Endothelial cell of umbilical vein (primary cell): ENCODE data around the gene TMF1. TPM values are rescaled to one million over a fixed set of nuclear protein-coding genes. Genes with fewer than 3 reads are reported as not detected.

Source experiments
- BruUV-seq: library from RNA; stranded (reverse); fragments of 400-500 nt; replicated peaks from 2 replicates; lab custom pipeline; 2021; lab: Mats Ljungman, UMichigan
- CTCF ChIA-PET: fragments of 300-600, 350-600 bp; sonication (Branson Sonifier 250); formaldehyde crosslinking; loops from one replicate; lab custom pipeline; 2021; ENCODE audit warnings: antibody characterized with exemption, inconsistent platforms; lab: Charles Lee
- POLR2A ChIA-PET: fragments of 300-600, 350-600 bp; sonication (Branson Sonifier 250); formaldehyde crosslinking; loops from one replicate; lab custom pipeline; 2021; ENCODE audit warnings: antibody characterized with exemption, inconsistent platforms; lab: Charles Lee
- DNase-seq: peaks from one replicate; pipeline ENCODE4 v3.0.0-alpha.2; 2011; ENCODE audit warnings: low read depth, low spot score
- FAIRE-seq: peaks from 2 replicates; lab custom pipeline; 2011; peaks lifted over from hg19 to GRCh38; lab: Jason Lieb, UNC
- H2AFZ ChIP-seq: 2 replicates; pipeline ENCODE4 v1.6.0; 2012; ENCODE audit warnings: low read depth, low read length, control low read depth, inconsistent platforms
- H3K27ac ChIP-seq: 2 replicates; pipeline ENCODE4 v1.5.1; 2011; ENCODE audit warnings: low read depth, mild to moderate bottlenecking, control low read depth, low read length, moderate library complexity; ENCODE audit not compliant: insufficient read depth
- H3K27me3 ChIP-seq, 2 experiments: 2 replicates each; pipeline versions ENCODE4 v1.6.0 to v1.6.1; 2011; ENCODE audit warnings: low read length in 2 of 2, mixed read lengths in 1 of 2; ENCODE audit not compliant: control insufficient read depth in 2 of 2, insufficient read depth in 2 of 2
- H3K36me3 ChIP-seq, 2 experiments: 2 replicates in 1 of 2; 3 replicates in 1 of 2; pipeline ENCODE4 v1.5.1; 2011; ENCODE audit warnings: low read length in 2 of 2, mild to moderate bottlenecking in 1 of 2, moderate library complexity in 1 of 2; ENCODE audit not compliant: control insufficient read depth in 2 of 2, insufficient read depth in 2 of 2; ENCODE audit errors: extremely low read depth in 1 of 2
- H3K4me1 ChIP-seq: 3 replicates; pipeline ENCODE4 v1.5.1; 2011; ENCODE audit warnings: mild to moderate bottlenecking, low read length; ENCODE audit not compliant: control insufficient read depth, insufficient read depth; ENCODE audit errors: extremely low read depth
- H3K4me2 ChIP-seq: 2 replicates; pipeline ENCODE4 v1.6.1; 2011; ENCODE audit warnings: low read length, control low read depth, mixed read lengths; ENCODE audit not compliant: insufficient read depth
- H3K4me3 ChIP-seq, 3 experiments: fragments of 200-600 bp in 1 of 3; sonication (generic), shearing (Covaris generic) in 1 of 3; replicated peaks in 1 of 3; 2 replicates each; pipeline ENCODE4 v1.5.1; 2011 to 2016; ENCODE audit warnings: control low read depth in 3 of 3, low read length in 3 of 3, mild to moderate bottlenecking in 2 of 3, inconsistent platforms in 1 of 3, low read depth in 1 of 3, moderate library complexity in 1 of 3; ENCODE audit not compliant: insufficient read depth in 1 of 3
- H3K79me2 ChIP-seq: 2 replicates; pipeline ENCODE4 v1.6.0; 2012; ENCODE audit warnings: low read length, inconsistent platforms; ENCODE audit not compliant: control insufficient read depth, insufficient read depth
- H3K9ac ChIP-seq: replicated peaks from 2 replicates; pipeline ENCODE3; 2011; ENCODE audit warnings: low read length, control low read depth; ENCODE audit not compliant: insufficient read depth; ENCODE audit errors: extremely low read depth
- H3K9me1 ChIP-seq: replicated peaks from 3 replicates; pipeline ENCODE4 v1.6.0; 2011; ENCODE audit warnings: mild to moderate bottlenecking, low read length; ENCODE audit not compliant: control insufficient read depth, insufficient read depth; ENCODE audit errors: extremely low read depth
- H3K9me3 ChIP-seq: replicated peaks from 2 replicates; pipeline ENCODE4 v1.5.1; 2012; ENCODE audit warnings: low read length, inconsistent platforms; ENCODE audit not compliant: control insufficient read depth, insufficient read depth
- H4K20me1 ChIP-seq: replicated peaks from 2 replicates; pipeline ENCODE3; 2011; ENCODE audit warnings: mild to moderate bottlenecking, low read length; ENCODE audit not compliant: control insufficient read depth, insufficient read depth; ENCODE audit errors: extremely low read depth
- CTCF ChIP-seq, 2 donors: IDR thresholded peaks; 1 replicate in 1 of 2; 2 replicates in 1 of 2; pipeline ENCODE4 v1.5.1; 2011; ENCODE audit warnings: low read length in 2 of 2, mild to moderate bottlenecking in 2 of 2, moderate library complexity in 2 of 2, control low read depth in 1 of 2, inconsistent platforms in 1 of 2, low read depth in 1 of 2; ENCODE audit not compliant: insufficient read depth in 1 of 2; ENCODE audit errors: extremely low read depth in 1 of 2
- EZH2 ChIP-seq: IDR thresholded peaks from 2 replicates; pipeline ENCODE4 v1.6.1; 2012; ENCODE audit warnings: borderline replicate concordance, low read depth, mild to moderate bottlenecking, moderate library complexity, low read length, inconsistent platforms; ENCODE audit not compliant: severe bottlenecking
- FOS ChIP-seq: IDR thresholded peaks from 2 replicates; pipeline ENCODE4 v1.6.1; 2011; ENCODE audit warnings: mild to moderate bottlenecking, low read length, moderate library complexity, borderline replicate concordance; ENCODE audit not compliant: insufficient read depth
- GATA2 ChIP-seq: IDR thresholded peaks from 2 replicates; pipeline ENCODE4 v1.7.0; 2011; ENCODE audit warnings: low read depth, mild to moderate bottlenecking, moderate library complexity, mixed read lengths, low read length; ENCODE audit not compliant: insufficient read length, insufficient read depth
- JUN ChIP-seq: IDR thresholded peaks from 2 replicates; pipeline ENCODE4 v1.6.1; 2011; ENCODE audit warnings: borderline replicate concordance, low read depth; ENCODE audit not compliant: insufficient read length, insufficient read depth
- MYC ChIP-seq: IDR thresholded peaks from one replicate; pipeline ENCODE4 v1.6.1; 2011; ENCODE audit warnings: mild to moderate bottlenecking, low read depth, low read length
- POLR2A ChIP-seq: IDR thresholded peaks from 2 replicates; pipeline ENCODE4 v1.6.1; 2012; ENCODE audit warnings: low read depth, mild to moderate bottlenecking, control low read depth, low read length
- POLR2AphosphoS5 ChIP-seq: IDR thresholded peaks from 2 replicates; pipeline ENCODE4 v1.6.1; 2012; ENCODE audit warnings: low read depth, mild to moderate bottlenecking, control low read depth, low read length, moderate library complexity; ENCODE audit not compliant: insufficient read depth
- dilution Hi-C: fragments of 300-500 bp; cut with MboI; formaldehyde crosslinking; loops from one replicate; pipeline ENCODE4 v1.15.0; 2019; ENCODE audit warnings: low sequenced_read_pairs; ENCODE audit not compliant: extremely low pct_ligation_motif_present
- intact Hi-C: fragments of 100-400 bp; cut with micrococcal nuclease; formaldehyde crosslinking; loops from one replicate; pipeline ENCODE4 v1.10.0; 2022
- polyA plus RNA-seq, 4 experiments: library from polyadenylated mRNA; depleted of rRNA in 3 of 4; stranded (reverse) in 3 of 4; unstranded in 1 of 4; fragments of >200 nt; gene quantifications; 2 replicates each; pipeline versions ENCODE4 v1.2.1 to v1.2.3, GENCODE V29; 2011 to 2012; ENCODE audit warnings: missing spikeins in 1 of 4
- total RNA-seq: library from RNA; stranded (reverse); gene quantifications from 2 replicates; pipeline ENCODE4 v1.2.3, GENCODE V29; 2021
- TF ChIP-seq, protein P1 (sequence below): IDR thresholded peaks from 2 replicates; pipeline ENCODE4 v1.6.1; 2011; ENCODE audit not compliant: insufficient read depth, insufficient read length

Gene TMF1
- total and polyA plus RNA-seq, 2 donors (not counting 3 experiments of a cell fraction or from before 2014, with no cell fraction given): 3.7 to 32.7 TPM

DNA sequence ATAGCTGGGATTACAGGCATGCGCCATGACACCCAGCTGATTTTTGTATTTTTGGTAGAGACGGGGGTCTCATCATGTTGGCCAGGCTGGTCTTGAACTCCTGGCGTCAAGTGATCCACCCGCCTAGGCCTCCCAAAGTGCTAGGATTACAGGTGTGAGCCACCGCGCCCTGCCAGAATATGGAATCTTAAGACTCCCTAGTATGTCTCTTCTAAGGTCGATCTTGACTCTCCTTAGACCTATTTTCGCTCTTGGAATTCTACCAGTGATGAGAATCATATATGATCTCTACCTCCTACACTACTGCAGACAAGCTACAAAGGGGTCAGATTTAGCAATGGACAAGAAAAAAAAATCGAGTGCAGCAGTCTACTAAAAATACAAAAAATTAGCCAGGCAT is 19.4 kb downstream of the TMF1 start:
- no peak for TF ChIP-seq POLR2AphosphoS5
- no peak for TF ChIP-seq POLR2A
- TF ChIP-seq EZH2: no peak
- TF ChIP-seq GATA2: no peak
- TF ChIP-seq MYC: no peak
- TF ChIP-seq JUN: no peak
- no peak for TF ChIP-seq FOS
- dilution Hi-C loops (no loop called here), intact Hi-C loops (loop anchor here (1.0 to 2.0 kb wide), 3 partner anchors 19 to 50 kb away; partner anchors contain the start of genes EOGT and TMF1)
- no TSS peak for BruUV-seq
- Histone ChIP-seq H3K9ac (peak overlapping the region; percentile 71), H3K4me3 (no peak overlapping the region), H3K9me3 (no peaks in the 10 kb centered on the region), H3K4me1 (peaks cover 25% of the 10 kb centered on the region), H3K4me2 (peak overlapping the region; percentile 84), H3K27me3 (no peaks in the 10 kb centered on the region), H3K27ac (peak overlapping the region; percentile 96), H3K79me2 (peaks cover 7% of the 10 kb centered on the region), H3K9me1 (no peaks in the 10 kb centered on the region), H4K20me1 (no peaks in the 10 kb centered on the region), H2AFZ (no peak overlapping the region), H3K36me3 (peaks cover 7 to 32% of the 10 kb centered on the region in 2 experiments)
- DNase-seq (no peak), FAIRE-seq (no peak)
- ChIA-PET CTCF (interaction anchor here (2.1 to 2.2 kb wide), 2 partner anchors 11 to 19 kb away, joined by 8 to 14 read pairs; partner anchors contain the start of gene EOGT), POLR2A (interaction anchor here (0.6 to 3.2 kb wide), 4 partner anchors 20 to 772 kb away, joined by 3 to 8 read pairs (median 4); partner anchors contain the start of gene EOGT)

- POLR2A ChIA-PET: interaction anchor here (0.7 to 3.2 kb wide), 3 partner anchors 19 to 773 kb away, joined by 3 to 8 read pairs (median 5); partner anchors contain the start of gene EOGT
- no peak for FAIRE-seq
- Histone ChIP-seq H3K9ac (peak overlapping the region; percentile 41), H3K4me1 (peaks cover 25% of the 10 kb centered on the region), H3K9me1 (no peaks in the 10 kb centered on the region), H2AFZ (no peak overlapping the region), H3K27me3 (no peaks in the 10 kb centered on the region), H3K9me3 (no peaks in the 10 kb centered on the region), H3K4me2 (peak overlapping the region; percentile 59), H4K20me1 (no peaks in the 10 kb centered on the region), H3K4me3 (no peak overlapping the region), H3K36me3 (peaks cover 7 to 29% of the 10 kb centered on the region in 2 experiments), H3K27ac (peak overlapping the region; percentile 96), H3K79me2 (peaks cover 7% of the 10 kb centered on the region)
- BruUV-seq: no TSS peak
- TF ChIP-seq EZH2 (no peak), CTCF (IDR thresholded peaks at IDR 0.05; ENCODE audit: extremely low read depth in 1 of 2, insufficient read depth in 1 of 2, low read depth in 1 of 2, low read length in 2 of 2) (no peak), POLR2AphosphoS5 (no peak), POLR2A (no peak), MYC (no peak), GATA2 (peak; percentile 87), JUN (peak; percentile 24), FOS (peak; percentile 54)
- TF ChIP-seq, protein P1, sequence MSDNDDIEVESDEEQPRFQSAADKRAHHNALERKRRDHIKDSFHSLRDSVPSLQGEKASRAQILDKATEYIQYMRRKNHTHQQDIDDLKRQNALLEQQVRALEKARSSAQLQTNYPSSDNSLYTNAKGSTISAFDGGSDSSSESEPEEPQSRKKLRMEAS: no peak
- dilution Hi-C loops: no loop called here
- CTCF ChIA-PET: interaction anchor here (0.9 to 2.2 kb wide), 4 partner anchors 11 to 274 kb away, joined by 3 to 14 read pairs (median 6); partner anchors contain the start of gene EOGT
- intact Hi-C loops: loop anchor here (2.0 kb wide), 1 partner anchor 51 kb away; no protein-coding TSS in a partner anchor
- peak; percentile 74 for DNase-seq
Measured at GRCh38 chr3:69032142-69032541, 20.0 kb downstream of the TMF1 start.
